A549 (cell line): ENCODE results near the gene CCDC30.

Source experiments
- EP300 ChIP-seq, 2 experiments: fragments of >200 bp; sonication (Bioruptor Twin); formaldehyde crosslinking; IDR thresholded peaks; 2 replicates in 1 of 2; 3 replicates in 1 of 2; pipeline ENCODE4 v1.6.1; 2016 to 2017
- KDM5A ChIP-seq: fragments of 200-600 bp; sonication (generic); IDR thresholded peaks from 2 replicates; pipeline ENCODE4 v1.6.1; 2016; ENCODE audit warnings: antibody characterized with exemption, mild to moderate bottlenecking
- TF ChIP-seq, protein P1 (sequence below): fragments of >200 bp; sonication (Bioruptor Twin); formaldehyde crosslinking; IDR thresholded peaks from 3 replicates; pipeline ENCODE4 v1.5.1; 2016

DNA sequence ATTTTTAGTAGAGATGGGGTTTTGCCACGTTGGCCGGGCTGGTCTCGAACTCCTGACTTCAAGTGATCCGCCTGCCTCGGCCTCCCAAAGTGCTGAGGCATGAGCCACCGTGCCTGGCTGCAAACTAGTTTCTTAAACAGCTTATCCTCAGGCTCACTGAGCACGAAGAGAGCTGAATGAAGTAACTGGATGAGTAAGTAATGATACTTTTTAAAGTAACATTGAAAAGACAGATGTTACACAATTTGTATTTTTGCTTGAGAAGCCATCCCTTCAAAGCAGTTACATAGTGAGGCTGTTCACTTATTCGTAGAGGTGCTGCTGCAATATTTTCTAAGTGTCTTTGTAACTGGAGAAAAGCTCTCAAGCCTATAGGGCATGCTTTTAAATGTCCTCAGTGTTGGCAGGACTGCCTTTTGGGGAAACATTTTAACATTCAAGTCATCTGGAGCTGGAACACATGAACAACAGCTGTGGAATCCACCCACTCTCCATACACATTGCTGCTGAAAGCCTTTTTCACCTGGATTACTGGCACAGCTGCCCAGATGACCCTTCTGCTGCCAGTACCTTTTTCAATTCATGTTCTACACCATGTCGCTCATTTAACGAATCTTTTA, 216.4 kb downstream of the CCDC30 start:
- TF ChIP-seq, protein P1, sequence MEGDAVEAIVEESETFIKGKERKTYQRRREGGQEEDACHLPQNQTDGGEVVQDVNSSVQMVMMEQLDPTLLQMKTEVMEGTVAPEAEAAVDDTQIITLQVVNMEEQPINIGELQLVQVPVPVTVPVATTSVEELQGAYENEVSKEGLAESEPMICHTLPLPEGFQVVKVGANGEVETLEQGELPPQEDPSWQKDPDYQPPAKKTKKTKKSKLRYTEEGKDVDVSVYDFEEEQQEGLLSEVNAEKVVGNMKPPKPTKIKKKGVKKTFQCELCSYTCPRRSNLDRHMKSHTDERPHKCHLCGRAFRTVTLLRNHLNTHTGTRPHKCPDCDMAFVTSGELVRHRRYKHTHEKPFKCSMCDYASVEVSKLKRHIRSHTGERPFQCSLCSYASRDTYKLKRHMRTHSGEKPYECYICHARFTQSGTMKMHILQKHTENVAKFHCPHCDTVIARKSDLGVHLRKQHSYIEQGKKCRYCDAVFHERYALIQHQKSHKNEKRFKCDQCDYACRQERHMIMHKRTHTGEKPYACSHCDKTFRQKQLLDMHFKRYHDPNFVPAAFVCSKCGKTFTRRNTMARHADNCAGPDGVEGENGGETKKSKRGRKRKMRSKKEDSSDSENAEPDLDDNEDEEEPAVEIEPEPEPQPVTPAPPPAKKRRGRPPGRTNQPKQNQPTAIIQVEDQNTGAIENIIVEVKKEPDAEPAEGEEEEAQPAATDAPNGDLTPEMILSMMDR: no peak
- TF ChIP-seq KDM5A (no peak), EP300 (IDR thresholded peaks at IDR 0.05) (no peak)
